ENCODE data around the gene ARPC1B. TPM values are rescaled to one million over a fixed set of nuclear protein-coding genes. Genes with fewer than 3 reads are reported as not detected.
"Not testable (repeated sequence)": the region's sequence is repeated elsewhere in the genome, so short reads cannot be mapped to it uniquely, and the experiment has no call there.

Gene ARPC1B
- total and polyA plus RNA-seq, 2 donors (not counting 1 experiment from before 2014, with no cell fraction given): 142 to 563 TPM

- H3K4me1 ChIP-seq (ENCODE audit: control insufficient read depth in 2 of 2, insufficient read depth in 2 of 2, low read length in 2 of 2): no peaks in the 10 kb centered on the region
- H3K9ac ChIP-seq (ENCODE audit: low read length): no peak overlapping the region
- Mint-ChIP-seq H3K27me3 (no peaks in the 10 kb centered on the region), H3K9me3 (ENCODE audit: insufficient read depth) (no peaks in the 10 kb centered on the region), H3K27ac (no peak overlapping the region), H3K4me3 (no peak overlapping the region), H3K4me1 (no peaks in the 10 kb centered on the region)
- POLR2A ChIA-PET: no interaction called here
- WGBS (ENCODE audit: insufficient coverage): 98% methylated on average over 16 of the region's 16 CpGs
- ATAC-seq (ENCODE audit: low read depth) (no peak), DNase-seq (no peak)
- no peak overlapping the region for H3K27ac ChIP-seq (ENCODE audit: low read length in 2 of 2)
- peaks cover 0 to 64% of the 10 kb centered on the region in 2 experiments for H3K36me3 ChIP-seq (replicated peaks in 1 of 2; ENCODE audit: control extremely low read depth in 1 of 2, control insufficient read depth in 1 of 2, extremely low read depth in 1 of 2, insufficient read depth in 2 of 2, low read length in 1 of 2)
- H3K79me2 ChIP-seq (ENCODE audit: control insufficient read depth, insufficient read depth, low read length): peaks cover 2% of the 10 kb centered on the region
- TF ChIP-seq EZH2 (IDR thresholded peaks at IDR 0.05; ENCODE audit: borderline replicate concordance, insufficient read depth, low read depth, low read length, poor library complexity, severe bottlenecking): no peak
- no peak for TF ChIP-seq CTCF (IDR thresholded peaks at IDR 0.05)
- H2AFZ ChIP-seq (ENCODE audit: insufficient read depth, low read depth, low read length, poor library complexity, severe bottlenecking): no peak overlapping the region
- no peaks in the 10 kb centered on the region for H3K27me3 ChIP-seq (replicated peaks in 1 of 4; ENCODE audit: control extremely low read depth in 1 of 4, control insufficient read depth in 3 of 4, insufficient read depth in 4 of 4, low read length in 3 of 4)
- CTCF ChIA-PET: interaction anchor here (1.1 kb wide), 1 partner anchor 58 kb away, joined by 3 read pairs; no protein-coding TSS in a partner anchor
- no peak overlapping the region for H3K4me2 ChIP-seq (replicated peaks; ENCODE audit: low read depth, low read length, poor library complexity, severe bottlenecking)
- no peaks in the 10 kb centered on the region for H3K9me3 ChIP-seq (ENCODE audit: control extremely low read depth in 1 of 3, control insufficient read depth in 2 of 3, insufficient read depth in 1 of 3, low read length in 2 of 3)
- H4K20me1 ChIP-seq (ENCODE audit: control insufficient read depth, insufficient read depth, low read length, poor library complexity, severe bottlenecking): no peaks in the 10 kb centered on the region
- H3K4me3 ChIP-seq (ENCODE audit: control extremely low read depth in 1 of 5, extremely low read depth in 1 of 5, insufficient read depth in 1 of 5, low read depth in 2 of 5, low read length in 4 of 5): no peak overlapping the region
- intact Hi-C loops (cut with micrococcal nuclease): no loop called here
Measured at GRCh38 chr7:99357701-99358490, 16.6 kb upstream of the ARPC1B start.

- H3K9ac ChIP-seq (ENCODE audit: low read length); H3K4me3 Mint-ChIP-seq; H3K9me3 Mint-ChIP-seq (ENCODE audit: insufficient read depth); POLR2A ChIA-PET; intact Hi-C loops (cut with micrococcal nuclease); DNase-seq; H3K9me3 ChIP-seq (ENCODE audit: control extremely low read depth in 1 of 3, control insufficient read depth in 2 of 3, insufficient read depth in 1 of 3, low read length in 2 of 3); H3K27me3 Mint-ChIP-seq; ATAC-seq (ENCODE audit: low read depth); H4K20me1 ChIP-seq (ENCODE audit: control insufficient read depth, insufficient read depth, low read length, poor library complexity, severe bottlenecking); H2AFZ ChIP-seq (ENCODE audit: insufficient read depth, low read depth, low read length, poor library complexity, severe bottlenecking); H3K27me3 ChIP-seq (replicated peaks in 1 of 4; ENCODE audit: control extremely low read depth in 1 of 4, control insufficient read depth in 3 of 4, insufficient read depth in 4 of 4, low read length in 3 of 4); H3K4me1 Mint-ChIP-seq; H3K4me1 ChIP-seq (ENCODE audit: control insufficient read depth in 2 of 2, insufficient read depth in 2 of 2, low read length in 2 of 2); H3K27ac Mint-ChIP-seq; H3K4me2 ChIP-seq (replicated peaks; ENCODE audit: low read depth, low read length, poor library complexity, severe bottlenecking); H3K27ac ChIP-seq (ENCODE audit: low read length in 2 of 2); H3K4me3 ChIP-seq (ENCODE audit: control extremely low read depth in 1 of 5, extremely low read depth in 1 of 5, insufficient read depth in 1 of 5, low read depth in 2 of 5, low read length in 4 of 5); H3K79me2 ChIP-seq (ENCODE audit: control insufficient read depth, insufficient read depth, low read length): not testable (repeated sequence)
- H3K36me3 ChIP-seq (replicated peaks in 1 of 2; ENCODE audit: control extremely low read depth in 1 of 2, control insufficient read depth in 1 of 2, extremely low read depth in 1 of 2, insufficient read depth in 2 of 2, low read length in 1 of 2): peaks cover 0 to 67% of the 10 kb centered on the region in 2 experiments
- CTCF ChIA-PET: interaction anchor here (0.7 kb wide), 1 partner anchor 8 kb away, joined by 4 read pairs; no protein-coding TSS in a partner anchor
- WGBS (ENCODE audit: insufficient coverage): 98% methylated on average over 13 of the region's 15 CpGs
Measured at GRCh38 chr7:99358521-99358920, 16.0 kb upstream of the ARPC1B start.

Measured in B cell (primary cell).